GM23338 (cell line): Measurements from ENCODE around the gene FOXO3. TPM values are rescaled to one million over a fixed set of nuclear protein-coding genes. Genes with fewer than 3 reads are reported as not detected.

ENCODE experiments used
- ATAC-seq: fragments of 200-7000 bp; cut with Tn5 transposase; 3 replicates; pipeline ENCODE4 v1.9.1; 2020
- DNase-seq: peaks from one replicate; pipeline ENCODE4 v3.0.0-alpha.2; 2015; ENCODE audit warnings: low spot score
- H2AFZ ChIP-seq: fragments of 200-600 bp; sonication (generic); 2 replicates; pipeline ENCODE4 v1.8.0; 2016; ENCODE audit warnings: antibody characterized with exemption, mild to moderate bottlenecking, moderate library complexity
- H3F3A ChIP-seq: fragments of 200-600 bp; sonication (generic); replicated peaks from 2 replicates; pipeline ENCODE4 v1.8.0; 2017; ENCODE audit warnings: antibody characterized with exemption, mixed run types, low read depth
- H3K27ac ChIP-seq: fragments of 200-600 bp; sonication (generic); 2 replicates; pipeline ENCODE4 v1.6.1; 2016; ENCODE audit warnings: low read depth
- H3K27me3 ChIP-seq: fragments of 200-600 bp; sonication (generic); 2 replicates; pipeline ENCODE4 v1.8.0; 2016; ENCODE audit warnings: mild to moderate bottlenecking, mixed run types, moderate library complexity; ENCODE audit not compliant: insufficient read depth
- H3K36me3 ChIP-seq: fragments of 200-600 bp; sonication (generic); 2 replicates; pipeline ENCODE4 v1.8.0; 2016; ENCODE audit warnings: mild to moderate bottlenecking; ENCODE audit not compliant: insufficient read depth
- H3K4me1 ChIP-seq: fragments of 200-600 bp; sonication (generic); 2 replicates; pipeline ENCODE4 v1.8.0; 2016; ENCODE audit warnings: mild to moderate bottlenecking, moderate library complexity; ENCODE audit not compliant: insufficient read depth
- H3K4me2 ChIP-seq: fragments of 200-600 bp; sonication (generic); 2 replicates; pipeline ENCODE4 v1.7.1; 2017; ENCODE audit warnings: mixed run types
- H3K4me3 ChIP-seq: fragments of 200-600 bp; sonication (generic); 2 replicates; pipeline ENCODE4 v1.6.1; 2016; ENCODE audit warnings: mixed run types
- H3K79me2 ChIP-seq: fragments of 200-600 bp; sonication (generic); replicated peaks from 2 replicates; pipeline ENCODE4 v1.8.0; 2017; ENCODE audit warnings: mild to moderate bottlenecking; ENCODE audit not compliant: insufficient read depth
- H3K9me2 ChIP-seq: fragments of 200-600 bp; sonication (generic); 2 replicates; pipeline ENCODE4 v1.8.0; 2017; ENCODE audit not compliant: insufficient read depth
- H4K20me1 ChIP-seq: fragments of 200-600 bp; sonication (generic); replicated peaks from 2 replicates; pipeline ENCODE4 v1.8.0; 2017; ENCODE audit warnings: mild to moderate bottlenecking; ENCODE audit not compliant: insufficient read depth
- H3K27ac Mint-ChIP-seq: 2 replicates; pipeline ENCODE4 v1.8.0; 2020; ENCODE audit warnings: inconsistent platforms, mild to moderate bottlenecking, moderate library complexity, mixed read lengths
- H3K27me3 Mint-ChIP-seq: 3 replicates; pipeline ENCODE4 v1.8.0; 2022; ENCODE audit warnings: low read depth, mild to moderate bottlenecking, moderate library complexity, mixed read lengths, inconsistent platforms; ENCODE audit not compliant: insufficient read depth, poor library complexity
- H3K36me3 Mint-ChIP-seq: 3 replicates; pipeline ENCODE4 v1.8.0; 2021; ENCODE audit warnings: low read depth, mild to moderate bottlenecking, inconsistent platforms, moderate library complexity, mixed read lengths
- H3K4me1 Mint-ChIP-seq: 3 replicates; pipeline ENCODE4 v1.8.0; 2020; ENCODE audit warnings: mild to moderate bottlenecking, inconsistent platforms, mixed read lengths
- H3K4me3 Mint-ChIP-seq: 3 replicates; pipeline ENCODE4 v1.8.0; 2021; ENCODE audit warnings: moderate library complexity, mild to moderate bottlenecking, inconsistent platforms, mixed read lengths
- H3K9me3 Mint-ChIP-seq: 3 replicates; pipeline ENCODE4 v1.8.0; 2020; ENCODE audit warnings: moderate library complexity, mild to moderate bottlenecking, inconsistent platforms, mixed read lengths
- CREB1 ChIP-seq: fragments of 250-450 bp; sonication (Bioruptor Pico); IDR thresholded peaks from 2 replicates; pipeline ENCODE4 v1.5.0; 2020; ENCODE audit warnings: low read depth, mild to moderate bottlenecking, moderate library complexity
- CTCF ChIP-seq, 2 experiments: fragments of 200-600 bp in 1 of 2; sonication (generic) in 1 of 2; conservative IDR thresholded peaks; 2 replicates each; pipeline versions ENCODE4 v1.5.1 to v1.6.1; 2016 to 2017; ENCODE audit warnings: antibody characterized with exemption in 2 of 2, low read depth in 2 of 2, mild to moderate bottlenecking in 2 of 2, moderate library complexity in 1 of 2
- EZH2 ChIP-seq: fragments of 200-600 bp; sonication (generic); IDR thresholded peaks from one replicate; pipeline ENCODE4 v1.8.0; 2017; ENCODE audit warnings: antibody characterized with exemption, mild to moderate bottlenecking, low read depth; ENCODE audit not compliant: unreplicated experiment
- EZH2phosphoT487 ChIP-seq: fragments of 200-600 bp; sonication (generic); IDR thresholded peaks from one replicate; pipeline ENCODE4 v1.8.1; 2018; ENCODE audit warnings: antibody characterized with exemption; ENCODE audit not compliant: unreplicated experiment
- JUNB ChIP-seq: IDR thresholded peaks from one replicate; pipeline ENCODE4 v1.6.1; 2016; ENCODE audit warnings: antibody characterized with exemption; ENCODE audit not compliant: unreplicated experiment
- NANOG ChIP-seq: IDR thresholded peaks from 2 replicates; pipeline ENCODE4 v1.6.1; 2016; ENCODE audit warnings: antibody characterized with exemption, borderline replicate concordance
- POLR2AphosphoS5 ChIP-seq: IDR thresholded peaks from 2 replicates; pipeline ENCODE4 v1.6.1; 2016; ENCODE audit warnings: antibody characterized with exemption, low read depth
- STAT1 ChIP-seq: IDR thresholded peaks from one replicate; pipeline ENCODE4 v1.6.1; 2016; ENCODE audit warnings: antibody characterized with exemption; ENCODE audit not compliant: unreplicated experiment
- ZNF114 ChIP-seq: fragments of 250-450 bp; sonication (Bioruptor Pico); IDR thresholded peaks from 2 replicates; pipeline ENCODE4 v1.5.0; 2020; ENCODE audit warnings: mild to moderate bottlenecking, moderate library complexity
- ZNF331 ChIP-seq: fragments of 250-450 bp; sonication (Bioruptor Pico); IDR thresholded peaks from 2 replicates; pipeline ENCODE4 v1.5.0; 2020; ENCODE audit warnings: low read depth, mild to moderate bottlenecking, moderate library complexity
- ZNF462 ChIP-seq: fragments of 250-450 bp; sonication (Bioruptor Pico); IDR thresholded peaks from 2 replicates; pipeline ENCODE4 v1.5.0; 2020; ENCODE audit warnings: mild to moderate bottlenecking, moderate library complexity
- polyA plus RNA-seq: library from polyadenylated mRNA; unstranded; fragments of >200 nt; fragmentation: Nextera tagmentation; extraction: Ambion mirVana; gene quantifications from 2 replicates; pipeline ENCODE4 v1.2.1, GENCODE V29; 2016
- total RNA-seq: library from RNA; depleted of rRNA; stranded (reverse); fragments of >200 nt; shearing (Covaris generic); gene quantifications from 2 replicates; pipeline ENCODE4 v1.2.3, GENCODE V29; 2014
- TF ChIP-seq, protein P1 (sequence below): IDR thresholded peaks from 2 replicates; pipeline ENCODE4 v1.6.1; 2016; ENCODE audit warnings: antibody characterized with exemption
- TF ChIP-seq, protein P2 (sequence below): IDR thresholded peaks from one replicate; pipeline ENCODE4 v1.6.1; 2018; ENCODE audit warnings: antibody characterized with exemption; ENCODE audit not compliant: unreplicated experiment

Gene FOXO3
- total and polyA plus RNA-seq, 2 experiments from 2014 or later = 9.8 to 20.2 TPM

- Histone ChIP-seq H3K4me2 (no peak overlapping the region; the same call in 1 of the 2 replicates), H3K4me1 (peaks cover 37% of the 10 kb centered on the region), H3K4me3 (no peak overlapping the region), H3K9me2 (no peaks in the 10 kb centered on the region), H3K79me2 (peaks cover 91% of the 10 kb centered on the region), H4K20me1 (no peaks in the 10 kb centered on the region), H3K27me3 (no peaks in the 10 kb centered on the region), H3F3A (no peaks in the 10 kb centered on the region), H2AFZ (no peak overlapping the region), H3K27ac (no peak overlapping the region), H3K36me3 (no peaks in the 10 kb centered on the region)
- ATAC-seq (peak; percentile 51), DNase-seq (no peak)
- TF ChIP-seq ZNF462 (CRISPR knock-in tag) (no peak), EZH2 (no peak), POLR2AphosphoS5 (no peak), ZNF114 (CRISPR knock-in tag) (no peak), EZH2phosphoT487 (no peak), CTCF (conservative IDR thresholded peaks at IDR 0.05; ENCODE audit: low read depth in 2 of 2) (no peak), JUNB (no peak), NANOG (no peak), ZNF331 (CRISPR knock-in tag) (no peak), CREB1 (CRISPR knock-in tag) (no peak), STAT1 (no peak)
- TF ChIP-seq, protein P1, sequence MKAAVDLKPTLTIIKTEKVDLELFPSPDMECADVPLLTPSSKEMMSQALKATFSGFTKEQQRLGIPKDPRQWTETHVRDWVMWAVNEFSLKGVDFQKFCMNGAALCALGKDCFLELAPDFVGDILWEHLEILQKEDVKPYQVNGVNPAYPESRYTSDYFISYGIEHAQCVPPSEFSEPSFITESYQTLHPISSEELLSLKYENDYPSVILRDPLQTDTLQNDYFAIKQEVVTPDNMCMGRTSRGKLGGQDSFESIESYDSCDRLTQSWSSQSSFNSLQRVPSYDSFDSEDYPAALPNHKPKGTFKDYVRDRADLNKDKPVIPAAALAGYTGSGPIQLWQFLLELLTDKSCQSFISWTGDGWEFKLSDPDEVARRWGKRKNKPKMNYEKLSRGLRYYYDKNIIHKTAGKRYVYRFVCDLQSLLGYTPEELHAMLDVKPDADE = no peak
- TF ChIP-seq, protein P2, sequence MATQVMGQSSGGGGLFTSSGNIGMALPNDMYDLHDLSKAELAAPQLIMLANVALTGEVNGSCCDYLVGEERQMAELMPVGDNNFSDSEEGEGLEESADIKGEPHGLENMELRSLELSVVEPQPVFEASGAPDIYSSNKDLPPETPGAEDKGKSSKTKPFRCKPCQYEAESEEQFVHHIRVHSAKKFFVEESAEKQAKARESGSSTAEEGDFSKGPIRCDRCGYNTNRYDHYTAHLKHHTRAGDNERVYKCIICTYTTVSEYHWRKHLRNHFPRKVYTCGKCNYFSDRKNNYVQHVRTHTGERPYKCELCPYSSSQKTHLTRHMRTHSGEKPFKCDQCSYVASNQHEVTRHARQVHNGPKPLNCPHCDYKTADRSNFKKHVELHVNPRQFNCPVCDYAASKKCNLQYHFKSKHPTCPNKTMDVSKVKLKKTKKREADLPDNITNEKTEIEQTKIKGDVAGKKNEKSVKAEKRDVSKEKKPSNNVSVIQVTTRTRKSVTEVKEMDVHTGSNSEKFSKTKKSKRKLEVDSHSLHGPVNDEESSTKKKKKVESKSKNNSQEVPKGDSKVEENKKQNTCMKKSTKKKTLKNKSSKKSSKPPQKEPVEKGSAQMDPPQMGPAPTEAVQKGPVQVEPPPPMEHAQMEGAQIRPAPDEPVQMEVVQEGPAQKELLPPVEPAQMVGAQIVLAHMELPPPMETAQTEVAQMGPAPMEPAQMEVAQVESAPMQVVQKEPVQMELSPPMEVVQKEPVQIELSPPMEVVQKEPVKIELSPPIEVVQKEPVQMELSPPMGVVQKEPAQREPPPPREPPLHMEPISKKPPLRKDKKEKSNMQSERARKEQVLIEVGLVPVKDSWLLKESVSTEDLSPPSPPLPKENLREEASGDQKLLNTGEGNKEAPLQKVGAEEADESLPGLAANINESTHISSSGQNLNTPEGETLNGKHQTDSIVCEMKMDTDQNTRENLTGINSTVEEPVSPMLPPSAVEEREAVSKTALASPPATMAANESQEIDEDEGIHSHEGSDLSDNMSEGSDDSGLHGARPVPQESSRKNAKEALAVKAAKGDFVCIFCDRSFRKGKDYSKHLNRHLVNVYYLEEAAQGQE = no peak
- Mint-ChIP-seq H3K9me3 (no peaks in the 10 kb centered on the region), H3K27ac (no peak overlapping the region), H3K36me3 (no peaks in the 10 kb centered on the region), H3K4me3 (no peak overlapping the region), H3K4me1 (peaks cover 71% of the 10 kb centered on the region), H3K27me3 (peaks cover 4% of the 10 kb centered on the region)
Measured at GRCh38 chr6:108594151-108594550, 33.4 kb downstream of the FOXO3 start.
